Measurements from ENCODE around the gene ANKRD13A.
"Not testable (repeated sequence)": the region's sequence is repeated elsewhere in the genome, so short reads cannot be mapped to it uniquely, and the experiment has no call there.

ANKRD13A gene

GRCh38 chr12:110088216-110088615 is 89.0 kb downstream of the ANKRD13A start:
- FAIRE-seq: not testable (repeated sequence)

- FAIRE-seq: no peak
These were observed 89.7 kb downstream of the ANKRD13A start for GRCh38 chr12:110088936-110089335.
